ENCODE measurements around the gene CLDN4. TPM values are rescaled to one million over a fixed set of nuclear protein-coding genes. Genes with fewer than 3 reads are reported as not detected.

Gene CLDN4
- total RNA-seq, 1 experiment from 2014 or later = 0.11 TPM

GRCh38 chr7:73812996-73813395 is 17.8 kb upstream of the CLDN4 start:
- POLR2A ChIA-PET (ENCODE audit: low non-redundant PET) = no interaction called here

DNA sequence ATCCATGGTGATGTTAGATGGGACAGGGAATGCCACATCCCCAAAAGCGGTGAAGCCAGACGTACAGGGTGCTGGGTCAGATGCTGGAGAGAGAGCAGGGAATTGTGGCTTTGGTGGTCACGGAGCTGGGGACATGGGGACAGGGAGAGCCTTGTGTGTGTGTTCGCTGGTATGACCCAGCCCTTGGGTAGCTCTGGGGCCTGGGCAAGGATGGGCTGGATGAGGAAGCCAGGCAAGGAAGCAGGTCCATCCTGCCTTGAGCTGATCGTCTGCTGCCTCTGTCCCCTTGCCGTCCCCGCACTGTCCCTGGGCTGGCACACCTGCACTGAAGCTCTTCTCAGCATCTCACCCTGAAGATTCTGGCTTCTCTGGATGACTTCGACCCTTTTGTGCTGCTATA is 15.4 kb upstream of the CLDN4 start:
- no peaks in the 10 kb centered on the region for H3K9me3 ChIP-seq (ENCODE audit: low read depth, low read length, poor library complexity, severe bottlenecking)
- BruUV-seq (replicated peaks) = no TSS peak
- H3K27ac ChIP-seq (ENCODE audit: low read depth, low read length, poor library complexity, severe bottlenecking) = no peak overlapping the region
- H3K36me3 ChIP-seq (ENCODE audit: insufficient read depth, low read length, poor library complexity, severe bottlenecking) = no peaks in the 10 kb centered on the region
- ChIA-PET CTCF (no interaction called here), POLR2A (ENCODE audit: low non-redundant PET) (no interaction called here)
- H3K4me1 ChIP-seq (ENCODE audit: insufficient read depth, low read length, poor library complexity, severe bottlenecking) = no peaks in the 10 kb centered on the region
- no peak overlapping the region for H3K4me3 ChIP-seq (ENCODE audit: low read depth, low read length, poor library complexity, severe bottlenecking)
- no peaks in the 10 kb centered on the region for H3K27me3 ChIP-seq (replicated peaks; ENCODE audit: insufficient read depth, low read depth, low read length, poor library complexity)
- no peak for TF ChIP-seq EZH2 (IDR thresholded peaks at IDR 0.05; ENCODE audit: borderline replicate concordance, low read depth, low read length, poor library complexity, severe bottlenecking)
- TF ChIP-seq, protein P1, sequence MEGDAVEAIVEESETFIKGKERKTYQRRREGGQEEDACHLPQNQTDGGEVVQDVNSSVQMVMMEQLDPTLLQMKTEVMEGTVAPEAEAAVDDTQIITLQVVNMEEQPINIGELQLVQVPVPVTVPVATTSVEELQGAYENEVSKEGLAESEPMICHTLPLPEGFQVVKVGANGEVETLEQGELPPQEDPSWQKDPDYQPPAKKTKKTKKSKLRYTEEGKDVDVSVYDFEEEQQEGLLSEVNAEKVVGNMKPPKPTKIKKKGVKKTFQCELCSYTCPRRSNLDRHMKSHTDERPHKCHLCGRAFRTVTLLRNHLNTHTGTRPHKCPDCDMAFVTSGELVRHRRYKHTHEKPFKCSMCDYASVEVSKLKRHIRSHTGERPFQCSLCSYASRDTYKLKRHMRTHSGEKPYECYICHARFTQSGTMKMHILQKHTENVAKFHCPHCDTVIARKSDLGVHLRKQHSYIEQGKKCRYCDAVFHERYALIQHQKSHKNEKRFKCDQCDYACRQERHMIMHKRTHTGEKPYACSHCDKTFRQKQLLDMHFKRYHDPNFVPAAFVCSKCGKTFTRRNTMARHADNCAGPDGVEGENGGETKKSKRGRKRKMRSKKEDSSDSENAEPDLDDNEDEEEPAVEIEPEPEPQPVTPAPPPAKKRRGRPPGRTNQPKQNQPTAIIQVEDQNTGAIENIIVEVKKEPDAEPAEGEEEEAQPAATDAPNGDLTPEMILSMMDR (conservative IDR thresholded peaks at IDR 0.05; ENCODE audit: low read depth, low read length) = no peak
- DNase-seq (ENCODE audit: low spot score) = no peak
- intact Hi-C loops (cut with micrococcal nuclease; ENCODE audit: unreplicated experiment) = no loop called here

More at GRCh38 chr7:73812996-73813395, 17.8 kb upstream of the CLDN4 start:
- CTCF ChIA-PET = no interaction called here
- no peak overlapping the region for H3K4me3 ChIP-seq (ENCODE audit: low read depth, low read length, poor library complexity, severe bottlenecking)
- H3K27ac ChIP-seq (ENCODE audit: low read depth, low read length, poor library complexity, severe bottlenecking) = no peak overlapping the region
- intact Hi-C loops (cut with micrococcal nuclease; ENCODE audit: unreplicated experiment) = no loop called here
- no peak for DNase-seq (ENCODE audit: low spot score)
- H3K27me3 ChIP-seq (replicated peaks; ENCODE audit: insufficient read depth, low read depth, low read length, poor library complexity) = no peaks in the 10 kb centered on the region
- BruUV-seq (replicated peaks) = no TSS peak
- no peaks in the 10 kb centered on the region for H3K4me1 ChIP-seq (ENCODE audit: insufficient read depth, low read length, poor library complexity, severe bottlenecking)
- H3K9me3 ChIP-seq (ENCODE audit: low read depth, low read length, poor library complexity, severe bottlenecking) = no peaks in the 10 kb centered on the region
- H3K36me3 ChIP-seq (ENCODE audit: insufficient read depth, low read length, poor library complexity, severe bottlenecking) = no peaks in the 10 kb centered on the region
- TF ChIP-seq, protein P1 (conservative IDR thresholded peaks at IDR 0.05; ENCODE audit: low read depth, low read length) = no peak
- TF ChIP-seq EZH2 (IDR thresholded peaks at IDR 0.05; ENCODE audit: borderline replicate concordance, low read depth, low read length, poor library complexity, severe bottlenecking) = no peak

DNA sequence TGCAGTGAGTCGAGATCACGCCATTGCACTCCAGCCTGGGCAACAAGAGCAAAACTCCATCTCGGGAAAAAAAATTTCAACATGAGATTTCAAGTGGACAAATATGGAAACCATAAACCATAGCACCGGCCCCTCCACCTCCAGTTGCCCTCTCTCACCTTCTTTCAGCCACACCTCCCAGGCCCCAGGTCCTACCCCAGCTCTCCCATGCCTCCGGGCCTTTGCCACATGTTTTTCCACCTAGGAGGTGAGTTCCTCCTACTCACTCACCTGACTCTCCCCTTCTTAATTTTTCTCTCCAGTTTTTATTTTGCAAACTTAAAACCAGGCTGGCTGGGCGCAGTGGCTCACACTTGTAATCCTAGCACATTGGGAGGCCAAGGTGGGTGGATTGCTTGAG is 13.7 kb upstream of the CLDN4 start:
- no peak for TF ChIP-seq EZH2 (IDR thresholded peaks at IDR 0.05; ENCODE audit: borderline replicate concordance, low read depth, low read length, poor library complexity, severe bottlenecking)
- TF ChIP-seq, protein P1 (conservative IDR thresholded peaks at IDR 0.05; ENCODE audit: low read depth, low read length) = no peak
- CTCF ChIA-PET = no interaction called here
- Histone ChIP-seq H3K36me3 (ENCODE audit: insufficient read depth, low read length, poor library complexity, severe bottlenecking) (no peaks in the 10 kb centered on the region), H3K27ac (ENCODE audit: low read depth, low read length, poor library complexity, severe bottlenecking) (no peak overlapping the region), H3K9me3 (ENCODE audit: low read depth, low read length, poor library complexity, severe bottlenecking) (no peaks in the 10 kb centered on the region), H3K4me3 (ENCODE audit: low read depth, low read length, poor library complexity, severe bottlenecking) (no peak overlapping the region), H3K4me1 (ENCODE audit: insufficient read depth, low read length, poor library complexity, severe bottlenecking) (no peaks in the 10 kb centered on the region), H3K27me3 (replicated peaks; ENCODE audit: insufficient read depth, low read depth, low read length, poor library complexity) (no peaks in the 10 kb centered on the region)
- no peak for DNase-seq (ENCODE audit: low spot score)
- no TSS peak for BruUV-seq (replicated peaks)
- POLR2A ChIA-PET (ENCODE audit: low non-redundant PET) = no interaction called here
- intact Hi-C loops (cut with micrococcal nuclease; ENCODE audit: unreplicated experiment) = no loop called here

All from A673 (cell line).